ENCODE measurements around the gene TBL2. TPM values are rescaled to one million over a fixed set of nuclear protein-coding genes. Genes with fewer than 3 reads are reported as not detected.

The TBL2 gene
- total RNA-seq, 4 donors from 2014 or later = 19.1 to 52.5 (median 38.2) TPM

- Histone ChIP-seq H3K36me3 (peaks cover 44 to 74% (median 64%) of the 10 kb centered on the region in 4 donors), H3K27me3 (no peaks in the 10 kb centered on the region), H3K27ac (replicated peaks in 1 of 4) (no peak overlapping the region), H3K9me3 (no peaks in the 10 kb centered on the region), H3K4me3 (no peak overlapping the region), H3K4me1 (peaks cover 16 to 31% (median 25%) of the 10 kb centered on the region in 4 donors)
- TF ChIP-seq POLR2AphosphoS5 (IDR thresholded peaks at IDR 0.05) = no peak
- TF ChIP-seq POLR2A (IDR thresholded peaks at IDR 0.05; ENCODE audit: low read depth) = no peak
- TF ChIP-seq CTCF (IDR thresholded peaks at IDR 0.05) = no peak
- no peak for TF ChIP-seq EP300 (IDR thresholded peaks at IDR 0.05)
- intact Hi-C loops (cut with DNase I) = no loop called here
- WGBS = 94% methylated on average over 6 of the region's 11 CpGs
- no peak for DNase-seq (ENCODE audit: extremely low spot score)
Observed at GRCh38 chr7:73573791-73574190, 4.6 kb downstream of the TBL2 start.

GRCh38 chr7:73573276-73573675 is 5.1 kb downstream of the TBL2 start:
- H3K36me3 ChIP-seq = peaks cover 44 to 79% (median 66%) of the 10 kb centered on the region in 4 donors
- H3K4me3 ChIP-seq = no peak overlapping the region
- 98% methylated on average over 9 of the region's 9 CpGs for WGBS
- no peak for DNase-seq (ENCODE audit: extremely low spot score)
- intact Hi-C loops (cut with DNase I) = no loop called here
- H3K27me3 ChIP-seq = no peaks in the 10 kb centered on the region
- peaks cover 16 to 30% (median 24%) of the 10 kb centered on the region in 4 donors for H3K4me1 ChIP-seq
- no peak overlapping the region for H3K27ac ChIP-seq (replicated peaks in 1 of 4)
- H3K9me3 ChIP-seq = no peaks in the 10 kb centered on the region
- TF ChIP-seq EP300 (IDR thresholded peaks at IDR 0.05) (no peak), POLR2A (IDR thresholded peaks at IDR 0.05; ENCODE audit: low read depth) (no peak), POLR2AphosphoS5 (IDR thresholded peaks at IDR 0.05) (no peak), CTCF (IDR thresholded peaks at IDR 0.05) (no peak)

- 58% methylated on average over 3 of the region's 6 CpGs for WGBS
- no peaks in the 10 kb centered on the region for H3K9me3 ChIP-seq
- peaks cover 44 to 81% (median 66%) of the 10 kb centered on the region in 4 donors for H3K36me3 ChIP-seq
- H3K4me1 ChIP-seq = peaks cover 15 to 27% (median 21%) of the 10 kb centered on the region in 4 donors
- TF ChIP-seq POLR2A (IDR thresholded peaks at IDR 0.05; ENCODE audit: low read depth) (no peak), EP300 (IDR thresholded peaks at IDR 0.05) (no peak), CTCF (IDR thresholded peaks at IDR 0.05) (no peak), POLR2AphosphoS5 (IDR thresholded peaks at IDR 0.05) (no peak)
- no peak for DNase-seq (ENCODE audit: extremely low spot score)
- H3K27me3 ChIP-seq = no peaks in the 10 kb centered on the region
- no peak overlapping the region for H3K27ac ChIP-seq (replicated peaks in 1 of 4)
- intact Hi-C loops (cut with DNase I) = no loop called here
- H3K4me3 ChIP-seq = no peak overlapping the region
Observed at GRCh38 chr7:73572767-73573186, 5.6 kb downstream of the TBL2 start.

- Histone ChIP-seq H3K27me3 (no peaks in the 10 kb centered on the region), H3K9me3 (no peaks in the 10 kb centered on the region), H3K4me3 (no peak overlapping the region), H3K4me1 (peaks cover 0 to 10% (median 3%) of the 10 kb centered on the region in 4 donors), H3K27ac (replicated peaks in 1 of 4) (no peak overlapping the region), H3K36me3 (peaks cover 44 to 76% (median 66%) of the 10 kb centered on the region in 4 donors)
- 93% methylated on average over 10 of the region's 10 CpGs for WGBS
- TF ChIP-seq POLR2A (IDR thresholded peaks at IDR 0.05; ENCODE audit: low read depth) (no peak), CTCF (IDR thresholded peaks at IDR 0.05) (no peak), EP300 (IDR thresholded peaks at IDR 0.05) (no peak), POLR2AphosphoS5 (IDR thresholded peaks at IDR 0.05) (no peak)
- no peak for DNase-seq (ENCODE audit: extremely low spot score)
- intact Hi-C loops (cut with DNase I) = no loop called here
Observed at GRCh38 chr7:73570977-73571376, 7.4 kb downstream of the TBL2 start.

GRCh38 chr7:73570521-73570920 is 7.9 kb downstream of the TBL2 start:
- 97% methylated on average over 5 of the region's 22 CpGs for WGBS

More at GRCh38 chr7:73570521-73570920, 7.9 kb downstream of the TBL2 start:
- intact Hi-C loops (cut with DNase I) = no loop called here
- H3K27ac ChIP-seq (replicated peaks in 1 of 4) = no peak overlapping the region
- H3K36me3 ChIP-seq = peaks cover 44 to 72% (median 64%) of the 10 kb centered on the region in 4 donors
- TF ChIP-seq POLR2A (IDR thresholded peaks at IDR 0.05; ENCODE audit: low read depth) = no peak
- H3K9me3 ChIP-seq = no peaks in the 10 kb centered on the region
- no peak for DNase-seq (ENCODE audit: extremely low spot score)
- no peaks in the 10 kb centered on the region for H3K27me3 ChIP-seq
- no peak overlapping the region for H3K4me3 ChIP-seq
- H3K4me1 ChIP-seq = peaks cover 0 to 6% (median 1%) of the 10 kb centered on the region in 4 donors
